Heart left ventricle (tissue), 13 donors: ENCODE results near the gene GLE1.

Experiments used
- POLR2A ChIP-seq, 2 donors: fragments of 450-650 bp; IDR thresholded peaks; one replicate each; pipeline ENCODE4 v1.6.1; 2017; ENCODE audit warnings: antibody characterized with exemption in 2 of 2, mild to moderate bottlenecking in 2 of 2, moderate library complexity in 2 of 2
- TF ChIP-seq, protein P1 (sequence below), 12 donors: fragments of 200-600 bp; sonication (generic) in 4 of 12; IDR thresholded peaks; one replicate each; pipeline versions ENCODE4 v1.5.0 to v1.8.0; 2018 to 2022; ENCODE audit warnings: antibody characterized with exemption in 12 of 12, mild to moderate bottlenecking in 5 of 12
- donor health status: ischemic (EF 13 %, LVEDD 7.1; RV severe dilation, severe dysfunction).
- donor health status: DM: no; HTN: yes; CAD: no.
- donor health status: DM: no; HTN: no; CAD: no.
- donor health status: ischemic (EF 25% LVEDD 6.9; RV normal size, moderate dysfunction).
- donor health status: ischemic (EF 25% LVEDD 5.7; RV mildly dilated, moderate dysfunction).
- donor health status: ischemic (EF 35%, LVEDD 5.7; RV mildly dilated, moderate dysfunction).
- donor health status: nonischemic (EF 11% LVEDD 7.7; RV severe dilation, severe dysfunction).
- donor health status: DM: yes; HTN: yes; CAD: no.
- donor health status: PGD.
- donor health status: ischemic (EF 29% LVEDD 5.4; RV normal size, mild dysfunction).
- donor health status: nonischemic (EF 23%, LVEDD 6.1; RV moderate dilation, normal function).

DNA sequence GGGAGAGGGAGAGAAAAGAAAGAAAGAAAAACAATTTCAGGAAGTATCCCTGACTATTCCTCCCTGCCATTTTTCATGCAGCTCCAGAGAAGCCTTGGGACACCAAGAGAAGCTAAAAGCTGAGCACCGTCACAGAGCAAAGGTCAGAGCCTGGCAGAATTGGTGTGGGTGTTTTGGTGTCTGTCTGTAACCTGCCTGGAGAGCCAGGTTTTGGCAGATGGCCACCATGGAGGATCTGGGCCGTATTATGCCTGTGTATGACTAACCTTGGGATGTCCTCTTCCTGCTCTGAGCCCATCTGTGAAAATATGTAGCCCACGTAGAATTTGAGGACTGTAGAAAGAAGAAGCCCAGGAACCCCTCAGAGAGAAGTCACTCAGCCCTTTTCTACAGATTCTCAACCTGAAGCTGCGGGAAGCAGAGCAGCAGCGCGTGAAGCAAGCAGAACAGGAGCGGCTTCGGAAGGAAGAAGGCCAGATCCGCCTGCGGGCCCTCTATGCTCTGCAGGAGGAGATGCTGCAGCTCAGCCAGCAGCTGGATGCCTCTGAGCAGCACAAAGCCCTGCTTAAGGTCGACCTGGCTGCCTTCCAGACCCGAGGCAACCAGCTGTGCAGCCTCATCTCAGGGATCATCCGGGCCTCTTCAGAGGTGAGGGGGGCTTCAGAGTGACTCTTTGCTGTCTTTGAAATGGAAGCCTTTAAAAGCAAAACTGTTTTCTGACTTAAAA, 18.8 kb downstream of the GLE1 start:
- TF ChIP-seq POLR2A (IDR thresholded peaks at IDR 0.05), result no peak
- TF ChIP-seq, protein P1, sequence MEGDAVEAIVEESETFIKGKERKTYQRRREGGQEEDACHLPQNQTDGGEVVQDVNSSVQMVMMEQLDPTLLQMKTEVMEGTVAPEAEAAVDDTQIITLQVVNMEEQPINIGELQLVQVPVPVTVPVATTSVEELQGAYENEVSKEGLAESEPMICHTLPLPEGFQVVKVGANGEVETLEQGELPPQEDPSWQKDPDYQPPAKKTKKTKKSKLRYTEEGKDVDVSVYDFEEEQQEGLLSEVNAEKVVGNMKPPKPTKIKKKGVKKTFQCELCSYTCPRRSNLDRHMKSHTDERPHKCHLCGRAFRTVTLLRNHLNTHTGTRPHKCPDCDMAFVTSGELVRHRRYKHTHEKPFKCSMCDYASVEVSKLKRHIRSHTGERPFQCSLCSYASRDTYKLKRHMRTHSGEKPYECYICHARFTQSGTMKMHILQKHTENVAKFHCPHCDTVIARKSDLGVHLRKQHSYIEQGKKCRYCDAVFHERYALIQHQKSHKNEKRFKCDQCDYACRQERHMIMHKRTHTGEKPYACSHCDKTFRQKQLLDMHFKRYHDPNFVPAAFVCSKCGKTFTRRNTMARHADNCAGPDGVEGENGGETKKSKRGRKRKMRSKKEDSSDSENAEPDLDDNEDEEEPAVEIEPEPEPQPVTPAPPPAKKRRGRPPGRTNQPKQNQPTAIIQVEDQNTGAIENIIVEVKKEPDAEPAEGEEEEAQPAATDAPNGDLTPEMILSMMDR (IDR thresholded peaks at IDR 0.05), result no peak
